ENCODE measurements around the gene ITPRIPL2.

ITPRIPL2 gene

GRCh38 chr16:19094542-19095365 is 19.0 kb upstream of the ITPRIPL2 start:
- DNase-seq, result no peak

DNA sequence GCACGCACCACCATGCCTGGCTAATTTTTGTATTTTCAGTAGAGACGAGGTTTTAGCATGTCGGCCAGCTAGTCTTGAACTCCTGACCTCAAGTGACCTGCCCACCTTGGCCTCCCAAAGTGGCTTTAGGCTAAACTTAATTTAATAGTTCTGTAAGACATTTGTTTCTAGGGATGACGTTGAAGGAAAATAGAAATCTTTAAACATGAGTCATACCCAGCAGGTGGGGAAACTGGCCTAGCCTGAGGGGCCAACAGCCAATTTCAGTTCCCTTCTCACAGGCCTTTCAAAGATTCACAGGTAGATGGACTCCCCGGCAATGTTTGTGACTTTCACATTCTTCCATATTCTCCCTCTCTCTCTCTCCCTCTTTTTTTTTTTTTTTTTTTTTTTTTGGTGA is 18.1 kb upstream of the ITPRIPL2 start:
- no peak for DNase-seq

- DNase-seq, result no peak
These were observed 15.6 kb upstream of the ITPRIPL2 start for GRCh38 chr16:19098173-19098572.

GRCh38 chr16:19102187-19102872 is 11.4 kb upstream of the ITPRIPL2 start:
- no peak for DNase-seq

- DNase-seq, result no peak
These were observed 9.2 kb upstream of the ITPRIPL2 start for GRCh38 chr16:19104607-19105006.

- no peak for DNase-seq
These were observed 8.6 kb upstream of the ITPRIPL2 start for GRCh38 chr16:19105131-19105530.

DNA sequence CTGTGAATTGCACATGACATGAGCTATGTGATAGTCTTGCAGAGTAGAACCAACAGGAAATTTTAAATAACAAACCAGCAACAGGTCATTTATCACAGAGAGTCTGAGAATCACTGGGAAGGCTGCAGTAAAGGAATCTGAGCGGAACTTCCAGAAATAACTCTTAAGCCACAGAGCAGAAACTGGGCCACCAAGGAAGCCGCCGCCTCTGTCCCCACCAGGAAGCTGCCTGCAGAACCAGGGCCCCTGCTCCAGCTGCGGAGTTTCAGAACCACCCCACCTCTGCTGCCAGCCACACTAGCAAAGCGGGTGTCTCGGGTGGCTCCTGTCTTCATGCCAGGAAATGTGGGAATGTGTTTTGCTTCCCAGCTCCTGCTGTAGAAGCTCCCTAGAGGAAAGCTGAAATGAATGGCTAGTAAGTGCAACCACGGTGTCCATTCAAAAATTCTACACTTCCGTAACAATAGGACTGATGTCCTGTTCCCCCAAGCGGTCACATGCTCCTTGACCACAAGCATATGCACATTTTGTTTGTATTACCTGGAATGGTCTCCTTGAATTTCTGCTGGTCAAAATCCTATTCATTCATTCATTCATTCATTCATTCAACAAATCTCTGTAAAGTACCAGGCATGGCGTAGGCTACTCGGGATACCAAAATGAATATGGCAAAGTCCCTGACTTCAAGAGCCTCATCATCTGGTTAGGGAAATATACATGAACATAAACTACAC is 7.7 kb upstream of the ITPRIPL2 start:
- no peak for DNase-seq

GRCh38 chr16:19106625-19107020 is 7.1 kb upstream of the ITPRIPL2 start:
- DNase-seq, result no peak

GRCh38 chr16:19108409-19109287 is 5.1 kb upstream of the ITPRIPL2 start:
- DNase-seq, result no peak

GRCh38 chr16:19109288-19109664 is 4.5 kb upstream of the ITPRIPL2 start:
- DNase-seq, result no peak

DNA sequence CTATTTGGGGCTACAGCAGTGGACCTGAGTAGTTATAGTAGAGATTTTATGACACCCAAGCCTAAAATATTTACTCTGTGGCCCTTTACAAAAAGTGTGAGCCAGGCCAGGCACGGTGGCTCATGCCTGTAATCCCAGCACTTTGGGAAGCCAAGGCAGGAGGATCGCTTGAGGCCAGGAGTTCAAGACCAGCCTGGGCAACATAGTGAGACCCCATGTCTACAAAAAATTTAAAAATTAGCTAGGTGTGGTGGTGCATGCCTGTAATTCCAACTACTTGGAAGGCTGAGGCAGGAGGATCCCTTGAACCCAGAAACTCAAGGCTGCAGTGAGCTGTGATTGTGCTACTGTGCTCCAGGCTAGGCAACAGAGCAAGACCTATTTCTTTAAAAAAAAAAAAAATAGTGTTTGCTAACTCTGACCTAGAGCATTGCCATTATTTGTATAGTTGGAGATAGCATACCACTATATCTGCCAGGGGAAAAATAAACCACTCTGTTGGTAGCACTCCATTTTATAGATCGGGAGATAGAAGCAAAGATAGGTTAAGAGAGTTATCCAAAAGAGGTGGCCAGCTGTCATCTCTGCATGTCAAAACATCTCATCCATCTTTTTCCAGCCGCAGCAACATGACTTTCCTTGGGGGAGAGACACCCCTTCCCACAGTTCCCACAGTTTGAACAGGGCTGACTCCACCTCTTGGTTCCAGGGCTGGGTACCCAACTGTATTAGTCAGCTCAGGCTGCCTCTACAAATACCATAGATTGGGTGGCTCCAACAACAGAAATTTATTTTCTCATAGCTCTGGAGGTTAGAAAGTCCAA is 3.0 kb upstream of the ITPRIPL2 start:
- DNase-seq, result no peak

GRCh38 chr16:19112099-19112407 is 1.7 kb upstream of the ITPRIPL2 start:
- no peak for DNase-seq

DNA sequence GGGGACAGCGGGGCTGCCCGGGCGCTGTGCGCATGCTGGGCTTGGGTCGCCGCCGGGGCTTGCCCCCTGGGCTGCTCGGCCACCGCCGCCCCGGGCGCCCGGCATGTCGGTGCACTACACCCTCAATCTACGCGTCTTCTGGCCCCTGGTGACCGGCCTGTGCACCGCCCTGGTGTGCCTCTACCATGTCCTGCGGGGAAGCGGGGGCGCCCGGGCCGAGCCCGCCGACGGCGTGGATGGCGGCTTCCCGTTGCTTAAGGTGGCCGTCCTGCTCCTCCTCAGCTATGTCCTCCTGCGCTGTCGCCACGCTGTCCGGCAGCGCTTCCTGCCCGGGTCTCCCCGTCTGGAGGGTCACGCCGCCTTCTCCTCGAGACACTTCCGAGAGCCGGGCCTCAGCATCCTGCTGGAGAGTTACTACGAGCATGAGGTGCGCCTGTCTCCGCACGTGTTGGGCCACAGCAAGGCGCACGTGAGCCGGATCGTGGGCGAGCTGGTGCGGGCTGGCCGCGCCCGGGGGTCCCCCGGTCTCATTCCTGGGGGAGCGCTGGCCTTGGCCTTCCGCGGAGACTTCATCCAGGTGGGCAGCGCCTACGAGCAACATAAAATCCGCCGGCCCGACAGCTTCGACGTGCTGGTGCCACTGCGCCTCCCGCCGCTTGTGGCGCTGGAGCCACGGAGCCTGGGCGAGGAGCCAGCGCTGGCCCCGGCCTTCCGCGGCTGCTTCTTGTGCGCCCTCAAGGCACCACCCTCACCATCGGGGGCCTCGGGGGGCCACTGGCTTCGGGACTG is 789 bp downstream of the ITPRIPL2 start:
- DNase-seq, result no peak

- no peak for DNase-seq
These were observed 1.6 kb downstream of the ITPRIPL2 start for GRCh38 chr16:19115148-19116021.

DNA sequence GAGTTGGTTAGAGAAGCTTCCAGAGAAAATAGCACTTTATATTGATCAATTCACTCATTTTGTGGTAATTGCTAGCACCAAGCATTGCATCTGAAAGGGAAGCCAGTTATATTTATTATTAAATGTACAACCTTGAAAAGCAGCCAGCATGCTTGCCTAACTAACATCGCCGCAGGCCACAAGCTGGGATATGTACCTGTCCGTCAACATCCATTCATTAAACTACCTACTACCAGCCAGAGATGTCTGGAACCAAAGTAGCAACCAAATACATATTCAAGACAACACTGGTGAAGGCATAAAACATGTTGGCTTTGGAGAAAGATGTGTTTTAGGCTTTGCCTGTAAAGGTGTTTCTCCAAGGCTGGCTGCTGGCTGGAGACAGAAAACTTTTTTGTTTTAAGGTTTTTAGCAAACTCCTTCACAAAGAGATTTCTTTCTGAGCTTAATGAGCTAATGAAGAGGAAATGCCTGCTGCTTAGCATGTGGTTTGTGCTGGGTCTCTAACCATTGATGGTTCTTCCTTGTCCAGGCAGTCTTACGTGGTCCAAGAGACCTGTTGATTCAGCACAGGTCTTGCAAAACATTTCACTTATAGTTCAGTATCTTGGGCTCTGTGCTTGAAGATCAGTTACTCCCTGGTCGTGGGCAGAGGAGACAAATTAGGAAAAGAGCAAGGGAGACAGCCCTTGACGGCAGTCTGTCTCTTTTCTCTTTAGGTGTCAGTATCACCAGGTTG is 3.1 kb downstream of the ITPRIPL2 start:
- no peak for DNase-seq

DNA sequence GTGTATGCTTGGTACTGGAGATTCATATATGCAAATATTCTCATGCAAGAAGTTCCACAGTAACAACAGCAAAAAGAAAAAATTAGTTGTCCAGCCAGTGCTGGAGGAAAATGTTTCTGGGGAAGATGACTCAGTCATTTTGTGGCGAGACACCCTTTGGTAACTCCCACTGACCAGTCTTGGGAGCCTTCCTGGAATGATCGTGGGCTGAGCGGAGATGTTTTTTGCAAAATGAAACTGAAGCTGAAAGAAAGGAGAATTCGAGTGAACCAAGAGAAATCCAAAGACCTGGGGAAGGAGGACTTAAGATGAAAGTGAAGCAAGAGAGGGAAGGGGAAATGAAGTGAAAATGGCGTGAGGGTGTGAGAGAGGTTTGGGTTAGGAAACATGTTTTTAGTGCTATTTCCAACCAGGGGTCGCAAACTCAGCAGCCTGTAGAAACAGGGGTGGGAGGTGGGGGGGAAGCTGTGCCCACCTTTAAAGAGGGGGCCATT is 5.2 kb downstream of the ITPRIPL2 start:
- no peak for DNase-seq

DNA sequence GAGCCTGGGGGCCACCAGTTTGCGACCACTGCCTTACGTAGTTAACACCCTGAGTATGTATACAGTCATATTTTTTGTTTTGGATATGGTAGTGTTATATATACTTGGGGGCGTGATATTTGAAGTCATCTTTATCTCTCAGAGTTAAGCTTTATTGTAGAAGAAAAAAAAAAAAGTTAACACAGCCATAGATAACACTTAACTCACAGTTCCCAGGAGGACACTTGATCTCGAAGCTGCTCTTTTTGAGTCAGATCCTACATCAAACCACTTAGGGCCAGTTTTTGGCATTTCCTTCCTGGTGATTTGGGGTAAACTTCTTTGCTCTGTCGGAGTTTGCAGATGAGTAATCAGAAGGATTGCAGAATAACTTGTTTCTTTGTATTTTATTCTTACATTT is 5.8 kb downstream of the ITPRIPL2 start:
- no peak for DNase-seq

- DNase-seq, result no peak
These were observed 9.9 kb downstream of the ITPRIPL2 start for GRCh38 chr16:19123535-19124178.

DNA sequence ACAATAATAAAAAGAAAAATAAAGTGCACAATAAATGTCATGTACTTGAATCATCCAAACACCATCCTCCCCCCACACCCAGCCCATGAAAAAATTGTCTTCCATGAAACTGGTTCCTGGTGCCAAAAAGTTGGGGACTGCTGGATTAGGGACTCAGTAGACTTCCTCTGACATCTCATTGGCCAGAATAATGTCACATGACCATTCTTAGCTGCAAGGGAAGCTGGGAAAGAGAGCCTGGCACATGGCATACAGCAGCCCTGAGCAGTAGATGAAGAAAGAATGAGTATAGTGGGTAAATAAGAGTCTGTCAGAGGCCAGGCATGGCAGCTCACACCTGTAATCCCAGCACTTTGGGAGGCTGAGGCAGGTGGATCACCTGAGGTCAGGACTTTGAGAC is 12.5 kb downstream of the ITPRIPL2 start:
- no peak for DNase-seq

Data from DMS79 (cell line).